Activated naive CD4-positive, alpha-beta T cell treated with Interleukin-2 at 50 U/mL for 16 hours (primary cell): ENCODE measurements around the gene CAPNS1.
"Not testable (repeated sequence)": the region's sequence is repeated elsewhere in the genome, so short reads cannot be mapped to it uniquely, and the experiment has no call there.

Experiments used
- DNase-seq: peaks from one replicate; pipeline ENCODE4 v3.0.0-alpha.2; 2020

Gene CAPNS1

GRCh38 chr19:36114721-36115452 is 25.0 kb upstream of the CAPNS1 start, which contains the start of gene POLR2I:
Gene POLR2I, minus strand, starts transcription at chr19:36114875. Its CDS starts 19 bp downstream, at chr19:36114856.
- peak; percentile 98 for DNase-seq

GRCh38 chr19:36115453-36116343 is 24.2 kb upstream of the CAPNS1 start, which contains the start of gene TBCB:
Gene TBCB, plus strand, starts transcription at chr19:36115468. Its CDS starts 93 bp downstream, at chr19:36115561.
- peak; percentile 89 for DNase-seq

GRCh38 chr19:36116344-36116637 is 23.6 kb upstream of the CAPNS1 start:
- DNase-seq = no peak

- no peak for DNase-seq
Observed at GRCh38 chr19:36120092-36120983, 19.5 kb upstream of the CAPNS1 start.

GRCh38 chr19:36120984-36121358 is 18.9 kb upstream of the CAPNS1 start:
- DNase-seq = no peak

GRCh38 chr19:36121486-36122124 is 18.3 kb upstream of the CAPNS1 start:
- DNase-seq = no peak

- peak; percentile 12 for DNase-seq
Observed at GRCh38 chr19:36125557-36125956, 14.3 kb upstream of the CAPNS1 start.

- DNase-seq = no peak
Observed at GRCh38 chr19:36128392-36128736, 11.5 kb upstream of the CAPNS1 start.

- DNase-seq = not testable (repeated sequence)
Observed at GRCh38 chr19:36131221-36131620, 8.6 kb upstream of the CAPNS1 start.

GRCh38 chr19:36134867-36135266 is 5.0 kb upstream of the CAPNS1 start:
- DNase-seq = not testable (repeated sequence)

- no peak for DNase-seq
Observed at GRCh38 chr19:36136964-36137686, 2.7 kb upstream of the CAPNS1 start.

GRCh38 chr19:36139120-36139472 is 770 bp upstream of the CAPNS1 start:
- DNase-seq = no peak

- DNase-seq = peak; percentile 45
Observed at GRCh38 chr19:36140304-36141038, 605 bp downstream of the CAPNS1 start.

GRCh38 chr19:36141039-36141927 is 1.4 kb downstream of the CAPNS1 start:
- DNase-seq = peak; percentile 90

- DNase-seq = no peak
Observed at GRCh38 chr19:36142046-36142445, 2.2 kb downstream of the CAPNS1 start.

GRCh38 chr19:36142496-36142895 is 2.6 kb downstream of the CAPNS1 start:
- DNase-seq = no peak

GRCh38 chr19:36144624-36145023 is 4.8 kb downstream of the CAPNS1 start:
- DNase-seq = no peak

- no peak for DNase-seq
Observed at GRCh38 chr19:36149673-36150406, 10.0 kb downstream of the CAPNS1 start.

- DNase-seq = no peak
Observed at GRCh38 chr19:36150586-36150985, 10.7 kb downstream of the CAPNS1 start.
